Skeletal muscle tissue (tissue), 4 donors: Measurements from ENCODE around the gene OBI1. TPM values are rescaled to one million over a fixed set of nuclear protein-coding genes. Genes with fewer than 3 reads are reported as not detected.
A peak's percentile ranks its signal among the peaks of the same experiment; 100 is the strongest.

Source experiments
- H3K27ac ChIP-seq: one replicate; pipeline ENCODE4 v1.7.0; 2013; ENCODE audit warnings: mild to moderate bottlenecking, low read depth, low read length, inconsistent platforms
- H3K27me3 ChIP-seq, 3 donors: one replicate each; pipeline ENCODE4 v1.7.0; 2013; ENCODE audit warnings: low read length in 3 of 3; ENCODE audit not compliant: control insufficient read depth in 3 of 3, insufficient read depth in 3 of 3
- H3K36me3 ChIP-seq, 3 donors: one replicate each; pipeline ENCODE4 v1.7.0; 2013; ENCODE audit warnings: low read length in 3 of 3; ENCODE audit not compliant: control insufficient read depth in 3 of 3, insufficient read depth in 3 of 3
- H3K4me1 ChIP-seq, 3 donors: one replicate each; pipeline ENCODE4 v1.7.0; 2013; ENCODE audit warnings: low read length in 3 of 3, mild to moderate bottlenecking in 3 of 3; ENCODE audit not compliant: control insufficient read depth in 3 of 3, insufficient read depth in 3 of 3
- H3K4me3 ChIP-seq, 3 donors: one replicate each; pipeline ENCODE4 v1.7.0; 2013; ENCODE audit warnings: low read length in 3 of 3
- H3K9ac ChIP-seq, 3 donors: one replicate each; pipeline ENCODE4 v1.7.0; 2013; ENCODE audit warnings: low read length in 3 of 3, mild to moderate bottlenecking in 3 of 3, moderate library complexity in 2 of 3, low read depth in 1 of 3
- H3K9me3 ChIP-seq, 3 donors: one replicate each; pipeline ENCODE4 v1.7.0; 2013; ENCODE audit warnings: low read length in 3 of 3; ENCODE audit not compliant: control insufficient read depth in 3 of 3
- total RNA-seq: library from RNA; depleted of rRNA; stranded (reverse); fragments of >200 nt; gene quantifications from one replicate; pipeline ENCODE4 v1.2.3, GENCODE V29; 2014
- donor health status: Osteomylitis.

Gene OBI1
- total RNA-seq, 1 donor from 2014 or later = 13.6 TPM

- H3K27me3 ChIP-seq = peaks cover 0 to 3% (median 0%) of the 10 kb centered on the region in 3 donors
- H3K4me3 ChIP-seq = no peak overlapping the region
- no peak overlapping the region for H3K27ac ChIP-seq
- H3K9ac ChIP-seq = no peak overlapping the region
- no peaks in the 10 kb centered on the region for H3K4me1 ChIP-seq
- no peaks in the 10 kb centered on the region for H3K36me3 ChIP-seq
- H3K9me3 ChIP-seq = no peaks in the 10 kb centered on the region
Measured at GRCh38 chr13:78674638-78675037, 15.7 kb upstream of the OBI1 start.

- H3K9me3 ChIP-seq = no peaks in the 10 kb centered on the region
- H3K36me3 ChIP-seq = no peaks in the 10 kb centered on the region
- H3K4me3 ChIP-seq = no peak overlapping the region
- no peak overlapping the region for H3K27ac ChIP-seq
- H3K27me3 ChIP-seq = no peaks in the 10 kb centered on the region
- no peak overlapping the region for H3K9ac ChIP-seq
- H3K4me1 ChIP-seq = peaks cover 8 to 14% (median 12%) of the 10 kb centered on the region in 3 donors
Measured at GRCh38 chr13:78662467-78662866, 3.5 kb upstream of the OBI1 start.

GRCh38 chr13:78660495-78660857, 1.5 kb upstream of the OBI1 start:
- Histone ChIP-seq H3K4me1 (peaks cover 9 to 15% (median 13%) of the 10 kb centered on the region in 3 donors), H3K4me3 (peak overlapping the region; percentile 90 to 97 (median 97)), H3K27me3 (no peaks in the 10 kb centered on the region), H3K9ac (peak overlapping the region in 1 of 3 donors; percentile 78), H3K36me3 (no peaks in the 10 kb centered on the region), H3K27ac (no peak overlapping the region), H3K9me3 (no peaks in the 10 kb centered on the region)

GRCh38 chr13:78659732-78660494, 958 bp upstream of the OBI1 start:
- H3K27ac ChIP-seq = no peak overlapping the region
- H3K9me3 ChIP-seq = no peaks in the 10 kb centered on the region
- H3K4me3 ChIP-seq = peak overlapping the region; percentile 90 to 97 (median 97)
- no peaks in the 10 kb centered on the region for H3K27me3 ChIP-seq
- peak overlapping the region; percentile 28 to 83 (median 78) for H3K9ac ChIP-seq
- no peaks in the 10 kb centered on the region for H3K36me3 ChIP-seq
- peaks cover 9 to 15% (median 13%) of the 10 kb centered on the region in 3 donors for H3K4me1 ChIP-seq

GRCh38 chr13:78659450-78659730, 435 bp upstream of the OBI1 start:
- no peak overlapping the region for H3K27ac ChIP-seq
- H3K36me3 ChIP-seq = no peaks in the 10 kb centered on the region
- H3K9me3 ChIP-seq = no peaks in the 10 kb centered on the region
- H3K4me3 ChIP-seq = peak overlapping the region; percentile 90 to 97 (median 97)
- peaks cover 9 to 15% (median 13%) of the 10 kb centered on the region in 3 donors for H3K4me1 ChIP-seq
- H3K9ac ChIP-seq = peak overlapping the region; percentile 28 to 83 (median 78)
- no peaks in the 10 kb centered on the region for H3K27me3 ChIP-seq

- no peaks in the 10 kb centered on the region for H3K27me3 ChIP-seq
- peak overlapping the region; percentile 78 to 87 (median 83) for H3K9ac ChIP-seq
- no peaks in the 10 kb centered on the region for H3K9me3 ChIP-seq
- peak overlapping the region; percentile 90 to 97 (median 97) for H3K4me3 ChIP-seq
- no peak overlapping the region for H3K27ac ChIP-seq
- H3K36me3 ChIP-seq = no peaks in the 10 kb centered on the region
- peaks cover 9 to 15% (median 13%) of the 10 kb centered on the region in 3 donors for H3K4me1 ChIP-seq
Measured at GRCh38 chr13:78657699-78658629, 991 bp downstream of the OBI1 start.

GRCh38 chr13:78655906-78656305, 3.0 kb downstream of the OBI1 start:
- no peak overlapping the region for H3K27ac ChIP-seq
- no peak overlapping the region for H3K9ac ChIP-seq
- no peaks in the 10 kb centered on the region for H3K9me3 ChIP-seq
- no peak overlapping the region for H3K4me3 ChIP-seq
- H3K36me3 ChIP-seq = no peaks in the 10 kb centered on the region
- no peaks in the 10 kb centered on the region for H3K27me3 ChIP-seq
- peaks cover 9 to 15% (median 13%) of the 10 kb centered on the region in 3 donors for H3K4me1 ChIP-seq

- Histone ChIP-seq H3K27ac (no peak overlapping the region), H3K4me3 (no peak overlapping the region), H3K36me3 (no peaks in the 10 kb centered on the region), H3K9me3 (no peaks in the 10 kb centered on the region), H3K4me1 (peaks cover 10 to 12% (median 12%) of the 10 kb centered on the region in 3 donors), H3K9ac (no peak overlapping the region), H3K27me3 (no peaks in the 10 kb centered on the region)
Measured at GRCh38 chr13:78655007-78655406, 3.9 kb downstream of the OBI1 start.

GRCh38 chr13:78652651-78653050, 6.3 kb downstream of the OBI1 start:
- Histone ChIP-seq H3K36me3 (no peaks in the 10 kb centered on the region), H3K4me3 (no peak overlapping the region), H3K27ac (no peak overlapping the region), H3K4me1 (peaks cover 3 to 6% (median 3%) of the 10 kb centered on the region in 3 donors), H3K27me3 (no peaks in the 10 kb centered on the region), H3K9me3 (no peaks in the 10 kb centered on the region), H3K9ac (no peak overlapping the region)

- Histone ChIP-seq H3K27ac (no peak overlapping the region), H3K9ac (no peak overlapping the region), H3K4me1 (peaks cover 0 to 3% (median 0%) of the 10 kb centered on the region in 3 donors), H3K36me3 (no peaks in the 10 kb centered on the region), H3K4me3 (no peak overlapping the region), H3K27me3 (no peaks in the 10 kb centered on the region), H3K9me3 (no peaks in the 10 kb centered on the region)
Measured at GRCh38 chr13:78650717-78651083, 8.3 kb downstream of the OBI1 start.
